Measurements from ENCODE around the gene FRMD4B.

DNA sequence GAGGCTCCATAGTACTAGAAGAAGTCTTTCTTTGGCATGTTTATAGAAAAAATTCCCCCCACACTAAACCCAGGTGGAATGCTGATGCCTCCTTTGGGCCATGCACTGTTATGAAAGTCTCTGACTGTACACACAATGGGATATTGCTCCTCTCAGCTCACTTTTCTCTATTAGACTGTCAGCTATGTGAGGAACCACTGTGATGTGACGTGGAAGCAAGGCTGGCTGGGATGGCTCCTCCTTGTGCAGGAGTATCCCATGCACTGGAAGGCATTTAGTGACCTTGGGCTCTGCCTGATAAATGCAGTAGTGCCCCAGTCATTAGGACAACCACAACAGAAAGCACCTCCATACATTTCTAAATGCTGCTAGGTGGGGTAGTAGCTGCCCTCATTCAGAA lies 5.7 kb upstream of the FRMD4B start:
- TF ChIP-seq, protein P1, sequence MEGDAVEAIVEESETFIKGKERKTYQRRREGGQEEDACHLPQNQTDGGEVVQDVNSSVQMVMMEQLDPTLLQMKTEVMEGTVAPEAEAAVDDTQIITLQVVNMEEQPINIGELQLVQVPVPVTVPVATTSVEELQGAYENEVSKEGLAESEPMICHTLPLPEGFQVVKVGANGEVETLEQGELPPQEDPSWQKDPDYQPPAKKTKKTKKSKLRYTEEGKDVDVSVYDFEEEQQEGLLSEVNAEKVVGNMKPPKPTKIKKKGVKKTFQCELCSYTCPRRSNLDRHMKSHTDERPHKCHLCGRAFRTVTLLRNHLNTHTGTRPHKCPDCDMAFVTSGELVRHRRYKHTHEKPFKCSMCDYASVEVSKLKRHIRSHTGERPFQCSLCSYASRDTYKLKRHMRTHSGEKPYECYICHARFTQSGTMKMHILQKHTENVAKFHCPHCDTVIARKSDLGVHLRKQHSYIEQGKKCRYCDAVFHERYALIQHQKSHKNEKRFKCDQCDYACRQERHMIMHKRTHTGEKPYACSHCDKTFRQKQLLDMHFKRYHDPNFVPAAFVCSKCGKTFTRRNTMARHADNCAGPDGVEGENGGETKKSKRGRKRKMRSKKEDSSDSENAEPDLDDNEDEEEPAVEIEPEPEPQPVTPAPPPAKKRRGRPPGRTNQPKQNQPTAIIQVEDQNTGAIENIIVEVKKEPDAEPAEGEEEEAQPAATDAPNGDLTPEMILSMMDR (IDR thresholded peaks at IDR 0.05): no peak
- no peak for TF ChIP-seq POLR2A (IDR thresholded peaks at IDR 0.05)

Measured in ovary (tissue), 3 donors.